HG02884 (cell line): Measurements from ENCODE around the gene ANKRD62.

ENCODE experiments used
- ATAC-seq: cut with Tn5 transposase; IDR thresholded peaks from one replicate; pipeline ENCODE4 v1.9.1; 2021; ENCODE audit warnings: mild to moderate bottlenecking, moderate library complexity; ENCODE audit not compliant: unreplicated experiment

The ANKRD62 gene

GRCh38 chr18:12165038-12165768, 71.6 kb downstream of the ANKRD62 start:
- ATAC-seq, result no peak
